GM12891 (cell line): Measurements from ENCODE around the gene FBXO44.

Source experiments
- PAX5 ChIP-seq: IDR thresholded peaks from 2 replicates; pipeline ENCODE4 v1.6.1; 2011; ENCODE audit warnings: low read length, moderate library complexity, mild to moderate bottlenecking; ENCODE audit not compliant: insufficient read depth, severe bottlenecking
- POLR2A ChIP-seq: IDR thresholded peaks from 2 replicates; pipeline ENCODE4 v1.6.1; 2011; ENCODE audit warnings: low read depth, low read length, control low read depth
- POLR2AphosphoS5 ChIP-seq: IDR thresholded peaks from 2 replicates; pipeline ENCODE4 v1.6.1; 2011; ENCODE audit warnings: low read depth, low read length, control low read depth
- POU2F2 ChIP-seq: IDR thresholded peaks from 2 replicates; pipeline ENCODE4 v1.6.1; 2011; ENCODE audit warnings: low read depth, mild to moderate bottlenecking, control low read depth, low read length, moderate library complexity
- SPI1 ChIP-seq: IDR thresholded peaks from 2 replicates; pipeline ENCODE4 v1.6.1; 2011; ENCODE audit warnings: low read depth, low read length, control low read depth
- TAF1 ChIP-seq: IDR thresholded peaks from 2 replicates; pipeline ENCODE4 v1.6.1; 2011; ENCODE audit warnings: low read depth, low read length, control low read depth

GRCh38 chr1:11705596-11705995 lies 50.9 kb downstream of the FBXO44 start:
- TF ChIP-seq POLR2A: no peak
- TF ChIP-seq TAF1: no peak
- TF ChIP-seq POLR2AphosphoS5: no peak
- no peak for TF ChIP-seq SPI1
- no peak for TF ChIP-seq POU2F2
- TF ChIP-seq PAX5: no peak
